ENCODE results near the gene FBLN2. TPM values are rescaled to one million over a fixed set of nuclear protein-coding genes. Genes with fewer than 3 reads are reported as not detected.

Gene FBLN2
- total and polyA plus RNA-seq, 10 of the 15 experiments (the other 5 are each of a cell fraction or from before 2014, with no cell fraction given): 0.03 to 0.41 (median 0.12) TPM; not detected in 2

DNA sequence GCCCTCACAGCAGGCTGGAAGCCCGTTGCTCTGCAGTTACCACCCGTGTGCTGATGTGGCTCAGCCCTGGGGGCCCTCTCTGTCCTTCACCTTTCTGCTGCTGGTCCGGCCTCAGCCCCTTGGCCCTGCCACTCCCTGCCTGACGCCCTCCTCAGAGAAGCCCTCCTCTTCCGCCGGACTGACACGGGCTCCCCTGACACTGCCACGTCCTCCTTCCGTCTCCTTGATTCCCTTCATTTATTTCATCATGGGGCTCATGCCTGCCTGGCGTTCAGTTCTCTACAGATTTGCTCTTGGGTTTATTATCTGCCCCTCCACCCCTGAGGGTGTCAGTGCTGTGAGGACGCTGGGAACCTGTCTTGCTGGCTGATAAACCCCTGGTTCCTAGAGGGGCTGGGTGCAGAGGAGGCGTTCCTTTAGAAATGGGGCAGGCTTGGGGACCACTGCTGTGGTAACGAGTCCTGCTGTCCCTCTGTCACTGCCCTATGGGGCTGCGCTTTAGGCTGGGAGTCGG lies 19.6 kb downstream of the FBLN2 start:
- TF ChIP-seq FOS (IDR thresholded peaks at IDR 0.05; ENCODE audit: borderline replicate concordance, extremely low read depth, insufficient read length) (no peak), ELK1 (IDR thresholded peaks at IDR 0.05; ENCODE audit: low read depth, low read length) (no peak)
- ChIA-PET POLR2A (no interaction called here), RAD21 (ENCODE audit: unreplicated experiment) (no interaction called here), CTCF (no interaction called here), SMC1A (ENCODE audit: uncharacterized antibody, unreplicated experiment) (no interaction called here)
- DNase-seq (ENCODE audit: low read depth, low spot score): no peak
- H3K9me3 ChIP-seq (replicated peaks; ENCODE audit: control insufficient read depth, insufficient read depth, low read length): no peaks in the 10 kb centered on the region
- no peaks in the 10 kb centered on the region for H3K36me3 ChIP-seq (ENCODE audit: control insufficient read depth in 2 of 2, insufficient read depth in 2 of 2, low read length in 1 of 2)
- no peak for FAIRE-seq
- H3K9ac ChIP-seq (ENCODE audit: control insufficient read depth, insufficient read depth, low read length): no peak overlapping the region
- H3K4me2 ChIP-seq (ENCODE audit: control insufficient read depth, insufficient read depth): no peak overlapping the region
- in situ Hi-C loops (cut with MboI): no loop called here
- H3K4me1 ChIP-seq (ENCODE audit: control insufficient read depth, insufficient read depth, low read length): no peaks in the 10 kb centered on the region
- H3K27ac ChIP-seq (ENCODE audit: control insufficient read depth, insufficient read depth): no peak overlapping the region
- H3K79me2 ChIP-seq (ENCODE audit: control insufficient read depth, insufficient read depth, low read length): no peaks in the 10 kb centered on the region
- no peaks in the 10 kb centered on the region; a peak in 1 of 4 replicates for H3K27me3 ChIP-seq (replicated peaks in 1 of 2; ENCODE audit: control insufficient read depth in 2 of 2, insufficient read depth in 2 of 2, low read length in 1 of 2)
- H2AFZ ChIP-seq (ENCODE audit: control insufficient read depth, low read depth, low read length): no peak overlapping the region
- no TSS peak for BruUV-seq (replicated peaks)
- H4K20me1 ChIP-seq (ENCODE audit: control insufficient read depth, insufficient read depth): no peaks in the 10 kb centered on the region
- ATAC-seq: no peak
- WGBS (ENCODE audit: insufficient coverage, insufficient replicate concordance, low lambda C conversion rate, missing lambda C conversion rate): 23% methylated on average over 15 of the region's 15 CpGs
- intact Hi-C loops (cut with micrococcal nuclease; ENCODE audit: unreplicated experiment): no loop called here
- H3K4me3 ChIP-seq: no peak overlapping the region

- in situ Hi-C loops (cut with MboI): no loop called here
- no peak for FAIRE-seq
- WGBS (ENCODE audit: insufficient coverage, insufficient replicate concordance, low lambda C conversion rate, missing lambda C conversion rate): 31% methylated on average over 6 of the region's 7 CpGs
- BruUV-seq (replicated peaks): no TSS peak
- CTCF ChIA-PET: no interaction called here
- Histone ChIP-seq H3K9ac (ENCODE audit: control insufficient read depth, insufficient read depth, low read length) (no peak overlapping the region), H2AFZ (ENCODE audit: control insufficient read depth, low read depth, low read length) (no peak overlapping the region), H3K36me3 (ENCODE audit: control insufficient read depth in 2 of 2, insufficient read depth in 2 of 2, low read length in 1 of 2) (no peaks in the 10 kb centered on the region), H3K79me2 (ENCODE audit: control insufficient read depth, insufficient read depth, low read length) (no peaks in the 10 kb centered on the region), H4K20me1 (ENCODE audit: control insufficient read depth, insufficient read depth) (no peaks in the 10 kb centered on the region), H3K4me1 (ENCODE audit: control insufficient read depth, insufficient read depth, low read length) (no peaks in the 10 kb centered on the region), H3K27ac (ENCODE audit: control insufficient read depth, insufficient read depth) (no peak overlapping the region), H3K4me2 (ENCODE audit: control insufficient read depth, insufficient read depth) (no peak overlapping the region), H3K9me3 (replicated peaks; ENCODE audit: control insufficient read depth, insufficient read depth, low read length) (no peaks in the 10 kb centered on the region), H3K27me3 (replicated peaks in 1 of 2; ENCODE audit: control insufficient read depth in 2 of 2, insufficient read depth in 2 of 2, low read length in 1 of 2) (no peaks in the 10 kb centered on the region; a peak in 1 of 4 replicates), H3K4me3 (no peak overlapping the region)
- intact Hi-C loops (cut with micrococcal nuclease; ENCODE audit: unreplicated experiment): no loop called here
- POLR2A ChIA-PET: no interaction called here
- no peak for TF ChIP-seq EGR1 (IDR thresholded peaks at IDR 0.05; ENCODE audit: borderline replicate concordance in 1 of 2, low read depth in 2 of 2, low read length in 2 of 2)
- TF ChIP-seq, protein P1, sequence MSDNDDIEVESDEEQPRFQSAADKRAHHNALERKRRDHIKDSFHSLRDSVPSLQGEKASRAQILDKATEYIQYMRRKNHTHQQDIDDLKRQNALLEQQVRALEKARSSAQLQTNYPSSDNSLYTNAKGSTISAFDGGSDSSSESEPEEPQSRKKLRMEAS (IDR thresholded peaks at IDR 0.05; ENCODE audit: low read depth, low read length): no peak
- no peak for TF ChIP-seq ELK1 (IDR thresholded peaks at IDR 0.05; ENCODE audit: low read depth, low read length)
- ATAC-seq: no peak
- RAD21 ChIA-PET (ENCODE audit: unreplicated experiment): no interaction called here
- no peak for DNase-seq (ENCODE audit: low read depth, low spot score)
- SMC1A ChIA-PET (ENCODE audit: uncharacterized antibody, unreplicated experiment): no interaction called here
Observed at GRCh38 chr3:13569201-13569600, 20.3 kb downstream of the FBLN2 start.

All from GM12878 (cell line).